ENCODE data around the gene GDAP1L1. TPM values are rescaled to one million over a fixed set of nuclear protein-coding genes. Genes with fewer than 3 reads are reported as not detected.

GDAP1L1 gene
- total RNA-seq, 2 experiments from 2014 or later: 0.18 TPM; not detected in 1

- peaks cover 43% of the 10 kb centered on the region for H3K36me3 Mint-ChIP-seq (ENCODE audit: low read depth)
- TF ChIP-seq CTCF (IDR thresholded peaks at IDR 0.05): no peak
- no peak for DNase-seq
- intact Hi-C loops (cut with micrococcal nuclease): no loop called here
- ATAC-seq: no peak
- H3K9me3 Mint-ChIP-seq: no peaks in the 10 kb centered on the region
- H3K4me3 Mint-ChIP-seq: no peak overlapping the region
- H3K4me1 Mint-ChIP-seq (ENCODE audit: low read depth): peaks cover 50% of the 10 kb centered on the region
- no peak overlapping the region for H3K27ac Mint-ChIP-seq
- ChIA-PET POLR2A (no interaction called here), CTCF (interaction anchor here (0.8 to 1.7 kb wide), 3 partner anchors 12 to 86 kb away, joined by 3 to 10 read pairs (median 6); no protein-coding TSS in a partner anchor)
- no peaks in the 10 kb centered on the region for H3K27me3 Mint-ChIP-seq
Measured at GRCh38 chr20:44203161-44203560, 43.9 kb upstream of the GDAP1L1 start.

- no peaks in the 10 kb centered on the region for H3K27me3 Mint-ChIP-seq
- DNase-seq (no peak), ATAC-seq (peak; percentile 42)
- no peak overlapping the region for H3K4me3 Mint-ChIP-seq
- CTCF ChIA-PET: no interaction called here
- no peak for TF ChIP-seq CTCF (IDR thresholded peaks at IDR 0.05)
- peaks cover 55% of the 10 kb centered on the region for H3K4me1 Mint-ChIP-seq (ENCODE audit: low read depth)
- intact Hi-C loops (cut with micrococcal nuclease): no loop called here
- peak overlapping the region; percentile 40 for H3K27ac Mint-ChIP-seq
- no peaks in the 10 kb centered on the region for H3K9me3 Mint-ChIP-seq
- H3K36me3 Mint-ChIP-seq (ENCODE audit: low read depth): peaks cover 37% of the 10 kb centered on the region
- POLR2A ChIA-PET: no interaction called here
Measured at GRCh38 chr20:44204156-44204831, 42.8 kb upstream of the GDAP1L1 start.

- ATAC-seq: no peak
- Mint-ChIP-seq H3K4me1 (ENCODE audit: low read depth) (peaks cover 49% of the 10 kb centered on the region), H3K27ac (no peak overlapping the region), H3K9me3 (no peaks in the 10 kb centered on the region), H3K4me3 (no peak overlapping the region), H3K27me3 (no peaks in the 10 kb centered on the region), H3K36me3 (ENCODE audit: low read depth) (peaks cover 32% of the 10 kb centered on the region)
- no peak for TF ChIP-seq CTCF (IDR thresholded peaks at IDR 0.05)
- ChIA-PET POLR2A (no interaction called here), CTCF (no interaction called here)
- DNase-seq: no peak
- intact Hi-C loops (cut with micrococcal nuclease): no loop called here
Measured at GRCh38 chr20:44204832-44205215, 42.3 kb upstream of the GDAP1L1 start.

- Mint-ChIP-seq H3K27ac (peak overlapping the region; percentile 2), H3K4me3 (no peak overlapping the region), H3K27me3 (no peaks in the 10 kb centered on the region), H3K36me3 (ENCODE audit: low read depth) (peaks cover 25% of the 10 kb centered on the region), H3K4me1 (ENCODE audit: low read depth) (peaks cover 44% of the 10 kb centered on the region), H3K9me3 (no peaks in the 10 kb centered on the region)
- CTCF ChIA-PET: interaction anchor here (1.6 to 4.1 kb wide), 2 partner anchors 12 to 16 kb away, joined by 6 to 23 read pairs; no protein-coding TSS in a partner anchor
- intact Hi-C loops (cut with micrococcal nuclease): no loop called here
- POLR2A ChIA-PET: no interaction called here
- DNase-seq (no peak), ATAC-seq (no peak)
- no peak for TF ChIP-seq CTCF (IDR thresholded peaks at IDR 0.05)
Measured at GRCh38 chr20:44206132-44206531, 41.0 kb upstream of the GDAP1L1 start.

GRCh38 chr20:44207126-44207723 is 39.9 kb upstream of the GDAP1L1 start:
- DNase-seq (no peak), ATAC-seq (no peak)
- CTCF ChIA-PET: interaction anchor here (1.6 to 4.1 kb wide), 2 partner anchors 11 to 17 kb away, joined by 6 to 23 read pairs; no protein-coding TSS in a partner anchor
- Mint-ChIP-seq H3K9me3 (no peaks in the 10 kb centered on the region), H3K36me3 (ENCODE audit: low read depth) (peaks cover 21% of the 10 kb centered on the region), H3K27me3 (no peaks in the 10 kb centered on the region), H3K27ac (peak overlapping the region; percentile 47), H3K4me3 (peak overlapping the region; percentile 13), H3K4me1 (ENCODE audit: low read depth) (peaks cover 49% of the 10 kb centered on the region)
- intact Hi-C loops (cut with micrococcal nuclease): no loop called here
- POLR2A ChIA-PET: no interaction called here
- TF ChIP-seq CTCF (IDR thresholded peaks at IDR 0.05): no peak
